OCI-LY7 (cell line): Measurements from ENCODE around the gene ZNF800. TPM values are rescaled to one million over a fixed set of nuclear protein-coding genes. Genes with fewer than 3 reads are reported as not detected.

Experiments
- BruUV-seq: library from RNA; stranded (reverse); fragments of 400-500 nt; replicated peaks from 2 replicates; lab custom pipeline; 2021; lab: Mats Ljungman, UMichigan
- CTCF ChIA-PET: fragments of 300-600 bp; sonication (Branson Sonifier 250); formaldehyde crosslinking; loops from one replicate; lab custom pipeline; 2022; ENCODE audit warnings: antibody characterized with exemption; ENCODE audit not compliant: unreplicated experiment; lab: Charles Lee
- POLR2A ChIA-PET: fragments of 300-600 bp; sonication (Branson Sonifier 250); formaldehyde crosslinking; loops from one replicate; lab custom pipeline; 2022; ENCODE audit warnings: antibody characterized with exemption; lab: Charles Lee
- DNase-seq: peaks from one replicate; pipeline ENCODE4 v3.0.0-alpha.2; 2015; ENCODE audit warnings: low spot score
- H2AFZ ChIP-seq: fragments of 200-600 bp; sonication (generic), shearing (Covaris generic); 2 replicates; pipeline ENCODE4 v1.6.1; 2014; ENCODE audit warnings: mild to moderate bottlenecking, antibody characterized with exemption, low read length, moderate library complexity
- H3K27ac ChIP-seq: fragments of 200-600 bp; sonication (generic); 2 replicates; pipeline ENCODE4 v1.5.1; 2014; ENCODE audit warnings: mixed run types, low read depth, mild to moderate bottlenecking, moderate library complexity, low read length, inconsistent platforms; ENCODE audit not compliant: poor library complexity, severe bottlenecking
- H3K36me3 ChIP-seq: fragments of 200-600 bp; sonication (generic); 2 replicates; pipeline ENCODE4 v1.6.1; 2014; ENCODE audit warnings: mild to moderate bottlenecking, antibody characterized with exemption, low read length, moderate library complexity, mixed read lengths; ENCODE audit not compliant: insufficient read depth
- H3K4me1 ChIP-seq: fragments of 200-600 bp; sonication (generic); 2 replicates; pipeline ENCODE4 v1.5.1; 2014; ENCODE audit warnings: mild to moderate bottlenecking, low read length; ENCODE audit not compliant: insufficient read depth, poor library complexity, severe bottlenecking
- H3K4me2 ChIP-seq: fragments of 200-600 bp; sonication (generic); 2 replicates; pipeline ENCODE4 v1.6.1; 2014; ENCODE audit warnings: mild to moderate bottlenecking, low read length
- H3K4me3 ChIP-seq: fragments of 200-600 bp; sonication (generic); 2 replicates; pipeline ENCODE4 v1.5.1; 2014; ENCODE audit warnings: mild to moderate bottlenecking, low read depth, low read length; ENCODE audit not compliant: poor library complexity, severe bottlenecking
- H3K79me2 ChIP-seq: fragments of 200-600 bp; sonication (generic); 2 replicates; pipeline ENCODE4 v1.6.1; 2016; ENCODE audit warnings: low read depth, mild to moderate bottlenecking, low read length, moderate library complexity, mixed read lengths; ENCODE audit not compliant: insufficient read depth
- H3K9me2 ChIP-seq: fragments of 200-600 bp; sonication (generic); 2 replicates; pipeline ENCODE4 v1.6.1; 2016; ENCODE audit warnings: mild to moderate bottlenecking, low read length, mixed read lengths; ENCODE audit not compliant: insufficient read depth
- H3K9me3 ChIP-seq: fragments of 200-600 bp; sonication (generic); 2 replicates; pipeline ENCODE4 v1.6.1; 2014; ENCODE audit warnings: mild to moderate bottlenecking, mixed run types, low read length, mixed read lengths
- H4K20me1 ChIP-seq: fragments of 200-600 bp; sonication (generic); 2 replicates; pipeline ENCODE4 v1.6.1; 2014; ENCODE audit warnings: mild to moderate bottlenecking, antibody characterized with exemption, low read length, moderate library complexity, mixed read lengths; ENCODE audit not compliant: insufficient read depth
- CTCF ChIP-seq: fragments of 200-600 bp; sonication (generic); conservative IDR thresholded peaks from 2 replicates; pipeline ENCODE4 v1.5.1; 2014; ENCODE audit warnings: mild to moderate bottlenecking, antibody characterized with exemption, low read length, moderate library complexity, mixed read lengths
- EZH2phosphoT487 ChIP-seq: fragments of 200-600 bp; sonication (generic); IDR thresholded peaks from 2 replicates; pipeline ENCODE4 v1.6.1; 2018; ENCODE audit warnings: low read depth, borderline replicate concordance, mild to moderate bottlenecking, mixed run types, antibody characterized with exemption, low read length, moderate library complexity, mixed read lengths
- intact Hi-C: fragments of 100-400 bp; cut with micrococcal nuclease; formaldehyde crosslinking; loops from one replicate; pipeline ENCODE4 v1.10.0; 2022; ENCODE audit not compliant: unreplicated experiment
- total RNA-seq, 2 experiments: library from RNA; depleted of rRNA in 1 of 2; stranded (reverse); fragments of >200 nt in 1 of 2; shearing (Covaris generic) in 1 of 2; gene quantifications; 2 replicates each; pipeline ENCODE4 v1.2.3, GENCODE V29; 2014 to 2022

The ZNF800 gene
- total RNA-seq, 2 experiments from 2014 or later = 23.9 to 42.2 TPM

- no peak for TF ChIP-seq EZH2phosphoT487
- TF ChIP-seq CTCF = no peak
- intact Hi-C loops = no loop called here
- H3K36me3 ChIP-seq = peaks cover 87% of the 10 kb centered on the region
- no TSS peak for BruUV-seq
- no peak overlapping the region for H2AFZ ChIP-seq
- DNase-seq = no peak
- H3K27ac ChIP-seq = no peak overlapping the region
- H3K9me2 ChIP-seq = no peaks in the 10 kb centered on the region
- H3K79me2 ChIP-seq = peaks cover 97% of the 10 kb centered on the region
- ChIA-PET CTCF (interaction anchor here (0.5 to 1.2 kb wide), 2 partner anchors 8 to 727 kb away, joined by 3 read pairs; no protein-coding TSS in a partner anchor), POLR2A (interaction anchor here (0.6 to 0.9 kb wide), 3 partner anchors 8 to 61 kb away, joined by 3 to 7 read pairs (median 3); no protein-coding TSS in a partner anchor)
- H3K9me3 ChIP-seq = no peaks in the 10 kb centered on the region
- H3K4me3 ChIP-seq = no peak overlapping the region
- peaks cover 10% of the 10 kb centered on the region for H3K4me1 ChIP-seq
- peaks cover 52% of the 10 kb centered on the region for H4K20me1 ChIP-seq
- no peak overlapping the region for H3K4me2 ChIP-seq
Observed at GRCh38 chr7:127383123-127383835, 9.2 kb downstream of the ZNF800 start.

GRCh38 chr7:127382301-127383085 is 10.0 kb downstream of the ZNF800 start:
- Histone ChIP-seq H3K4me1 (peaks cover 10% of the 10 kb centered on the region), H3K9me3 (no peaks in the 10 kb centered on the region), H3K4me2 (no peak overlapping the region), H4K20me1 (peaks cover 60% of the 10 kb centered on the region), H3K4me3 (no peak overlapping the region), H3K36me3 (peaks cover 89% of the 10 kb centered on the region), H3K27ac (no peak overlapping the region), H3K79me2 (peaks cover 97% of the 10 kb centered on the region), H3K9me2 (no peaks in the 10 kb centered on the region), H2AFZ (no peak overlapping the region)
- CTCF ChIA-PET = interaction anchor here (1.2 kb wide), 1 partner anchor 9 kb away, joined by 3 read pairs; no protein-coding TSS in a partner anchor
- DNase-seq = no peak
- intact Hi-C loops = no loop called here
- no TSS peak for BruUV-seq
- POLR2A ChIA-PET = interaction anchor here (0.8 to 0.9 kb wide), 2 partner anchors 9 to 12 kb away, joined by 3 to 7 read pairs; no protein-coding TSS in a partner anchor
- TF ChIP-seq CTCF (no peak), EZH2phosphoT487 (no peak)
